Neural cell (in vitro differentiated cells): ENCODE measurements around the gene TRIM58. TPM values are rescaled to one million over a fixed set of nuclear protein-coding genes. Genes with fewer than 3 reads are reported as not detected.

Experiments used
- H2AFZ ChIP-seq: fragments of 200-600, 300-800 bp; sonication (generic), shearing (Covaris generic); 2 replicates; pipeline ENCODE4 v1.6.0; 2014; ENCODE audit warnings: low read depth, mild to moderate bottlenecking, antibody characterized with exemption, low read length, moderate library complexity
- H3F3A ChIP-seq: fragments of 200-600 bp; shearing (Covaris generic); 2 replicates; pipeline ENCODE4 v1.6.1; 2016; ENCODE audit warnings: mild to moderate bottlenecking, moderate library complexity, mixed read lengths, antibody characterized with exemption, low read length; ENCODE audit not compliant: insufficient read depth, poor library complexity, severe bottlenecking
- H3K27ac ChIP-seq: fragments of 200-600, 300-800 bp; sonication (generic), shearing (Covaris generic); 2 replicates; pipeline ENCODE4 v1.5.1; 2014; ENCODE audit warnings: mild to moderate bottlenecking, low read length, moderate library complexity
- H3K27me3 ChIP-seq: fragments of 300-800, 200-600 bp; sonication (generic), shearing (Covaris generic); 2 replicates; pipeline ENCODE4 v1.6.0; 2014; ENCODE audit warnings: mild to moderate bottlenecking, low read depth, low read length, moderate library complexity; ENCODE audit not compliant: insufficient read depth
- H3K36me3 ChIP-seq: fragments of 300-800, 200-600 bp; sonication (generic), shearing (Covaris generic); 2 replicates; pipeline ENCODE4 v1.5.1; 2014; ENCODE audit warnings: mild to moderate bottlenecking, antibody characterized with exemption, low read length, moderate library complexity; ENCODE audit not compliant: insufficient read depth
- H3K4me2 ChIP-seq: fragments of 300-800, 200-600 bp; sonication (generic), shearing (Covaris generic); 2 replicates; pipeline ENCODE4 v1.6.0; 2014; ENCODE audit warnings: mild to moderate bottlenecking, low read length
- H3K4me3 ChIP-seq: fragments of 300-800, 200-600 bp; sonication (generic), shearing (Covaris generic); 2 replicates; pipeline ENCODE4 v1.5.1; 2014; ENCODE audit warnings: mild to moderate bottlenecking, low read length, moderate library complexity
- H3K79me2 ChIP-seq: fragments of 200-600 bp; shearing (Covaris generic); replicated peaks from 2 replicates; pipeline ENCODE4 v1.6.0; 2014; ENCODE audit warnings: mild to moderate bottlenecking, low read length, moderate library complexity; ENCODE audit not compliant: insufficient read depth
- H3K9ac ChIP-seq: fragments of 300-800, 200-600 bp; sonication (generic), shearing (Covaris generic); 2 replicates; pipeline ENCODE4 v1.6.1; 2016; ENCODE audit warnings: mild to moderate bottlenecking, low read length, mixed read lengths
- H3K9me2 ChIP-seq: fragments of 200-600 bp; shearing (Covaris generic); 2 replicates; pipeline ENCODE4 v1.6.1; 2016; ENCODE audit warnings: mild to moderate bottlenecking, low read length, mixed read lengths; ENCODE audit not compliant: insufficient read depth
- H3K9me3 ChIP-seq: fragments of 200-600, 300-800 bp; sonication (generic), shearing (Covaris generic); 2 replicates; pipeline ENCODE4 v1.6.1; 2016; ENCODE audit warnings: mild to moderate bottlenecking, mixed run types, low read length, moderate library complexity, mixed read lengths
- H4K20me1 ChIP-seq: fragments of 200-600 bp; shearing (Covaris generic); 2 replicates; pipeline ENCODE4 v1.6.1; 2016; ENCODE audit warnings: mild to moderate bottlenecking, mixed run types; ENCODE audit not compliant: insufficient read depth
- CTCF ChIP-seq: fragments of 450-650 bp; IDR thresholded peaks from 2 replicates; pipeline ENCODE4 v1.5.1; 2014; ENCODE audit warnings: antibody characterized with exemption, mild to moderate bottlenecking, moderate library complexity; ENCODE audit not compliant: poor library complexity, severe bottlenecking
- EP300 ChIP-seq: fragments of 450-650 bp; conservative IDR thresholded peaks from 2 replicates; pipeline ENCODE4 v1.6.1; 2014; ENCODE audit warnings: antibody characterized with exemption, mild to moderate bottlenecking, moderate library complexity; ENCODE audit not compliant: poor library complexity, severe bottlenecking
- EZH2 ChIP-seq: fragments of 200-600, 300-800 bp; shearing (Covaris generic), sonication (generic); IDR thresholded peaks from 2 replicates; pipeline ENCODE4 v1.6.1; 2014; ENCODE audit warnings: antibody characterized with exemption, low read length, borderline replicate concordance, mild to moderate bottlenecking; ENCODE audit not compliant: insufficient read depth, poor library complexity, severe bottlenecking
- MXI1 ChIP-seq: fragments of 450-650 bp; conservative IDR thresholded peaks from 2 replicates; pipeline ENCODE4 v1.6.1; 2014; ENCODE audit warnings: antibody characterized with exemption, mild to moderate bottlenecking; ENCODE audit not compliant: poor library complexity, severe bottlenecking
- POLR2AphosphoS5 ChIP-seq: IDR thresholded peaks from 2 replicates; pipeline ENCODE4 v1.6.1; 2012
- RAD21 ChIP-seq: fragments of 450-650 bp; conservative IDR thresholded peaks from 2 replicates; pipeline ENCODE4 v1.6.1; 2014; ENCODE audit warnings: antibody characterized with exemption, mild to moderate bottlenecking, moderate library complexity
- REST ChIP-seq: IDR thresholded peaks from 2 replicates; pipeline ENCODE4 v1.6.1; 2012; ENCODE audit warnings: borderline replicate concordance
- SMC3 ChIP-seq: fragments of 450-650 bp; conservative IDR thresholded peaks from 2 replicates; pipeline ENCODE4 v1.6.1; 2014; ENCODE audit warnings: antibody characterized with exemption, mild to moderate bottlenecking, moderate library complexity; ENCODE audit not compliant: poor library complexity
- TAF1 ChIP-seq: IDR thresholded peaks from 2 replicates; pipeline ENCODE4 v1.6.1; 2012; ENCODE audit warnings: low read depth
- polyA minus RNA-seq: library from RNA; depleted of rRNA, polyadenylated mRNA; stranded (reverse); fragments of >200 nt; gene quantifications from 2 replicates; pipeline ENCODE4 v1.2.3, GENCODE V29; 2014
- polyA plus RNA-seq: library from polyadenylated mRNA; depleted of rRNA; stranded (reverse); fragments of >200 nt; gene quantifications from 2 replicates; pipeline ENCODE4 v1.2.3, GENCODE V29; 2014

The TRIM58 gene
- polyA plus RNA-seq (0.12 and 0.26 TPM in 2 replicates), polyA minus RNA-seq (0.23 TPM in 1 of 2 replicates, not detected in the other)

- Histone ChIP-seq H3K9me2 (no peaks in the 10 kb centered on the region), H2AFZ (no peak within 1 kb of the TSS), H3K4me3 (peak within 1 kb of the TSS; percentile 57), H3K9me3 (no peaks in the 10 kb centered on the region), H3K27me3 (no peaks in the 10 kb centered on the region), H3F3A (no peaks in the 10 kb centered on the region), H4K20me1 (no peaks in the 10 kb centered on the region), H3K27ac (no peak within 1 kb of the TSS), H3K9ac (no peak within 1 kb of the TSS), H3K79me2 (no peaks in the 10 kb centered on the region), H3K4me2 (no peak within 1 kb of the TSS), H3K36me3 (no peaks in the 10 kb centered on the region)
- TF ChIP-seq POLR2AphosphoS5 (no peak), TAF1 (no peak), SMC3 (no peak), CTCF (no peak), EP300 (no peak), RAD21 (no peak), MXI1 (no peak), EZH2 (no peak), REST (no peak)
These were observed at the start of gene TRIM58 for GRCh38 chr1:247857069-247857984. TSS of gene TRIM58 (plus strand) at chr1:247857187. CDS start at chr1:247857247, 60 bp downstream.

- H4K20me1 ChIP-seq: no peaks in the 10 kb centered on the region
- H3K4me2 ChIP-seq: no peak overlapping the region
- H3K9me3 ChIP-seq: no peaks in the 10 kb centered on the region
- H3K9me2 ChIP-seq: no peaks in the 10 kb centered on the region
- no peak overlapping the region for H3K9ac ChIP-seq
- no peaks in the 10 kb centered on the region for H3F3A ChIP-seq
- no peaks in the 10 kb centered on the region for H3K79me2 ChIP-seq
- H3K27me3 ChIP-seq: no peaks in the 10 kb centered on the region
- no peaks in the 10 kb centered on the region for H3K36me3 ChIP-seq
- no peak overlapping the region for H3K4me3 ChIP-seq
- H3K27ac ChIP-seq: no peak overlapping the region
- no peak overlapping the region for H2AFZ ChIP-seq
- TF ChIP-seq MXI1: no peak
- TF ChIP-seq EZH2: no peak
- no peak for TF ChIP-seq TAF1
- no peak for TF ChIP-seq POLR2AphosphoS5
- no peak for TF ChIP-seq EP300
- TF ChIP-seq SMC3: no peak
- no peak for TF ChIP-seq RAD21
- TF ChIP-seq REST: no peak
- TF ChIP-seq CTCF: no peak
These were observed 44.4 kb upstream of the TRIM58 start for GRCh38 chr1:247812637-247813036.
